Measurements from ENCODE around the gene RPL37.
"Not testable (repeated sequence)": the region's sequence is repeated elsewhere in the genome, so short reads cannot be mapped to it uniquely, and the experiment has no call there.

RPL37 gene

DNA sequence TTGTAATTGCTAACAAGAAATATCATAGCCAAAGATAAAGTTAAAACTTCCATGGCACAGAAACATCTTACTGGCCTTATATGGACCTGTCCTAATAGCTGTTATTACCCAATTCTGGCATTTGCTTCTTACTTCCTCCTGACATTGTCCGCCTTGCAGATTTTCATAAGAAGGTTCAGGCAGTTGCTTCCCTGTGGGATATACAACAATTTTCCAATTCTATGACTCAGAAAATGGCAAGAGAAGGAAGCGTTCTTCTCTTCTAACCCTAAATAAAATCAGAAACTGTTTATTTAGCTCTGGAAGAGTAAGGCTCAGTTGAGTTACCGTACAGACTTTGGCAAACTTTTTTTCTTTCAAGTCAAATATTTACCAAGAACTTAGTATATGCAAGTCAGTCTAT is 38.5 kb downstream of the RPL37 start:
- DNase-seq = peak; percentile 82

DNA sequence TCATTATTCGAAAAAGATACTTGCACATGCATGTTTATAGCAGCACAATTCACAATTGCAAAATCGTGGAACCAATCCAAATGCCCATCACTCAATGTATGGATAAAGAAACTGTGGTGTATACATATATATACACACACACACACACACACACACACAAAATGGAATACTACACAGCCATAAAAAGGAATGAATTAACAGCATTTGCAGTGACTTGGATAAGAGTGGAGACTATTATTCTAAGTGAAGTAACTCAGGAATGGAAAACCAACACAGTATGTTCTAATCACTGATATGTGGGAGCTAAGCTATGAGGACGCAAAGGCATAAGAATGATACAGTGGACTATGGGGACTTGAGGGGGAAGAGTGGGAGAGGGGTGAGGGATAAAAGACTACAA is 40.1 kb downstream of the RPL37 start:
- not testable (repeated sequence) for DNase-seq

DNA sequence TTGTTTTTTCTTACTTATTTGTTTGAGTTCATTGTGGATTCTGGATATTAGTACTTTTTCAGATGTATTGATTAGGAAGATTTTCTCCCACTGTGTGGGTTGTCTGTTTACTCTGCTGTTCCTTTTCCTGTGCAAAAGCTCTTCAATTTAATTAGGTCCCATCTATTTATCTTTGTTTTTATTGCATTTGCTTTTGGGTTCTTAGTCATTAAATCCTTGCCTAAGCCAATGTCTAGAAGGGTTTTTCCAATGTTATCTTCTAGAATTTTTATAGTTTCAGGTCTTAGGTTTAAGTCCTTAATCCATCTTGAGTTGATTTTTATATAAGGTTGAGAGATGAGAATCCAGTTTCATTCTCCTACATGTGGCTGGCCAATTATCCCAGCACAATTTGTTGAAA is 40.7 kb downstream of the RPL37 start:
- DNase-seq = not testable (repeated sequence)

DNA sequence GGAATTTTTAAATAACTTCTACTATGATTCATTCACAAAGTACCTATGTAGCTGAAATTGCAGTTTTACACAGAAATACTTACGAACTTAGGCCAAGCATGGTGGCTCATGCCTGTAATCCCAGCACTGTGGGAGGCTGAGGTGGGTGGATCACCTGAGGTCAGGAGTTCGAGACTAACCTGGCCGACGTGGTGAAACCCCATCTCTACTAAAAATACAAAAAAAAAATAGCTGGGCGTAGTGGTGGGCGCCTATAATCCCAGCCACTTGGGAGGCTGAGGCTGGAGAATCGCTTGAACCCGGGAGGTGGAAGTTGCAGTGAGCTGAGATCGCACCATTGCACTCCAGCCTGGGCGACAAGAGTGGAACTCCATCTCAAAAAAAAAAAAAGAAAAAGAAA is 42.3 kb downstream of the RPL37 start:
- not testable (repeated sequence) for DNase-seq

DNA sequence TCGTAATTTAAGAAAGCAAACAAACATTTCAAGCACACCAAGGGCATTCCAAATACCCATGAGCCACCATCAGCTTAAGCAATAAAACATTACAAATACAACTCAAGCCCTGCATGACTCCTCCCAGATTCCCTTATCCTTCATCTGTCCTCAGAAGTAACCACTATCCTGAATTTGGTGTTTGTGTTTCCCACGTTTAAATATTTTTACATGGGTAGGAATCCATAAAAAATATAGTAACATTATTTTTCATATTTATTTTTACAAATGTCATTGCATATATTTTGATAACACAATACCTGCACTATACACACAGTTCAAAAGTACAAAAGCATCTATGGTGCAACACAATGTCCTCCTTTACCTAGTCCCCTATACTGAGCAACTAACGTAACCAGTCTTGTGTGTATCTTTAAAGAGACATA is 43.3 kb downstream of the RPL37 start:
- peak; percentile 41 for DNase-seq

GRCh38 chr5:40790947-40791593 is 44.0 kb downstream of the RPL37 start:
- no peak for DNase-seq

- not testable (repeated sequence) for DNase-seq
These were observed 46.1 kb downstream of the RPL37 start for GRCh38 chr5:40788941-40789340.

GRCh38 chr5:40787986-40788385 is 47.0 kb downstream of the RPL37 start:
- no peak for DNase-seq

DNA sequence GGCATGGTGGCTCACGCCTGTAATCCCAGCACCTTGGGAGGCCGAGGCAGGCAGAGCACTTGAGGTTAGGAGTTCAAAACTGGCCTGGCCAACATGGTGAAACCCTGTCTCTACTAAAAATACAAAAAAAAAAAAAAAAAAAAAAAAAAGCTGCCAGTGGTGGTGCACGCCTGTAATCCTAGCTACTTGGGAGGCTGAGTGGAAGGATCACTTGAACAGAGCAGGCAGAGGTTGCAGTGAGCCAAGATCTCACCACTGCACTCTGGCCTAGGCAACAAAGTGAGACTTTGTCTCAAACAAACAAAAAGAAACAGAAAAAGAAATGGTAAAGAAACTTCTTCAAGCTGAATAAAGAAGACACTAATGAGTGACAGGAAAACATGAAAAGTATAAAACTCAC is 48.4 kb downstream of the RPL37 start:
- not testable (repeated sequence) for DNase-seq

DNA sequence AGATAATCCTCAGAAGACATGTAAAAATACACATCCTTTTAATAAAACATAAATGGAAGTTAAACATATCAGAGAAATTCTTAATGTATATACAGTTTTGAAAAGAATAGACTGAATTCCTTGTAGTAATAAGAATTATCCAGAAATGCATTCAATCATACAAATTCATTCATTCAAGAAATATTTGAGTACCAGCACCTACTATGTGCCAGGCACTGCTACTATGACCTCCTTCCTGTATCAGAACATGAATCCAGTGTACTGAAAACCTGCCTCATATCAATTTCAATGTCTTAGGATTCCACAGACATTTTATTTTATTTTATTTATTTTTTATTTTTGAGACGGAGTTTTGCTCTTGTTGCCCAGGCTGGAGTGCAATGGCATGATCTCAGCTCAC is 50.1 kb downstream of the RPL37 start:
- DNase-seq = no peak

GRCh38 chr5:40784027-40784653 is 50.9 kb downstream of the RPL37 start:
- DNase-seq = no peak

DNA sequence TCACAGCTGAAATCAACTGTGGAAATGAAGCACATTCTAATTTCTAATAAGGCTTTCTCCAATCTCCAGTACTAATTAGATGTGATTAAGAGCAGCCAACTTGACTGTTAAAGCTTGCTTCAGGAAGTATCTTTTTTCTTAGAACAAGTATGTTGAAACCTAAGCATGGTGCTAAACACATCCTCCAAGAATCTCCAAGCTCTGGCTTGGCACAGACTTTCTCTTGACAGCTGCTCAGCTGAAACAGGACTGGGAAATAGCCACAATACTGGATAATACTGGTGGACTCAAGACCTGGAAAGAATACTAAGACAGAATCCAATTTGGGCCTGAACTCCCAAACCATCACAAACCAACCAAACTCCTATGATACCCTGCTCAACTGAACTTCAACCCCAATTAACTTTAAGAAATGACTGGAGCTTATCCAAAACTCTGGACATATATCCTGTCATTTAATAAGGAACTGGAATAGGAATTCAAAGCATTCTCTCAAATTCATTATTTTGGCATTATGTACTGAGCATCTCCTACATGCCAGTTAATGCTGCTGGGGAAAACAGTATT is 53.1 kb downstream of the RPL37 start:
- DNase-seq = peak; percentile 47

DNA sequence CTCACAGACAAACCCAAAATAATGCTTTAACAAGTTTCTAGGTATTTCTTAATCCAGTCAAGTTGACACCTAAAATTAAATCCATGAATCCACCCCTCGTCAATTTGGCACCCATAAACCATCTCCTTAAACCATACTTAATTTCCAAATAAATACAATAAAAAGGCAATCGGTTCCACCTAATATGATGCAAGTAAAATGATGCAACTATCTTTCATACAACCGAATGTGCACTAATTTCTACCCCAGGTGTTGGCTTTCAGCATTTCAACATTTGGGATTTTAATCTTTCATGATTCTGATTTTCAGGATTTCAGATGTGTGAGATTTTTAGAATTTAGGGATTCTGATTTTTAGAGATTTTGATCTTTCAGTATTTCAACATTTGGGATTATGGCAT is 54.2 kb downstream of the RPL37 start:
- DNase-seq = no peak

DNA sequence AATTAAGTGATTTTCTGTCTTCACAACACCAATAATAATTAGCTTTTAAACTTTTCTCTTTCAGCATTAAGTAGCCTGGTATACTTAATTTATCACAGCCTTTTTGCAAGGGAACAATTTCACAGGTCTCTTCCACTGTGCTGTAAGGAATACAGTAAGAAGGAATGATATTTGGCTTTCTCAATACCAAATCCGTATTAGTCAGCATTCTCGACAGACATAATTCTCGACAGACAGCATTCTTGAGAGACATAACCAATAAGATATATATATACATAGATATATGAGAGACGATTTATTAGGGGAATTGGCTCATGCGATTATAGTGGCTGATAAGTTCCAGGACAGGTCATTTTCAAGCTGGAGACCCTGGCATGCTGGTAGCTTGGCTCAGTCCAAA is 54.8 kb downstream of the RPL37 start:
- no peak for DNase-seq

DNA sequence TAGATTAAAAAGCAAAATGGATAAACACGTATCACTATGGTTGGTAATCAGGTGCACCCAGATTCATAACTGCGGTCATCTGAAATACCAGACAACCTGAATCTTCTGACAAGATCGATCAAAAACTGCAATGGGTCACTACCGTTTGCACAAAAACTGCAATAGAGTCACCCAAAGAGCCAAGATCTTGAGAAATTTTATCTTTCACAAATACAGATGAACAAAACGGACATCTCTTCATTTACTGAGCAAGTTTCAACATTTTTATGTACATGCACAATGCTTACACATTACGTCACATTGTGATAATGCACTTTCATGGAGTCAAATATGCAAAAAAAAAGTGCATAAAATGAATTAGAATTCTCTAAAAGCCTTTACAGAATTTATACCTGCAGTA is 55.5 kb downstream of the RPL37 start:
- DNase-seq = no peak

DNA sequence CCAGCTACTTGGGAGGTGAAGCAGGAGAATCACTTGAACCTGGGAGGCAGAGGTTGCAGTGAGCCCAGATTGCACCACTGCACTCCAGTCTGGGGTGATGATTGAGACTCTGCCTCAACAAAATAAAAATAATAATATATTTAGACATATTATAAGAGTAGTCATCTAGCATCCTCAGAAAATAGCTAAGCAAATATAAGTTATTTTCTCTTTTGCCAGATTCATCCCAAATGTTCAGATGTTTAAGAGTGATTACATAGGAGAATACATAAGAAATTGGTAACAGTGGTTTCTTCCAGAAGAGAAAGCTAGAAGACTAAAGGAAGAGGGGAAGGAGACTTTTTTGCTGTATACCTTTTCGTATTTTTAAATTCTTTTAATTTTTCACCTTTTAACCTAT is 56.9 kb downstream of the RPL37 start:
- no peak for DNase-seq

DNA sequence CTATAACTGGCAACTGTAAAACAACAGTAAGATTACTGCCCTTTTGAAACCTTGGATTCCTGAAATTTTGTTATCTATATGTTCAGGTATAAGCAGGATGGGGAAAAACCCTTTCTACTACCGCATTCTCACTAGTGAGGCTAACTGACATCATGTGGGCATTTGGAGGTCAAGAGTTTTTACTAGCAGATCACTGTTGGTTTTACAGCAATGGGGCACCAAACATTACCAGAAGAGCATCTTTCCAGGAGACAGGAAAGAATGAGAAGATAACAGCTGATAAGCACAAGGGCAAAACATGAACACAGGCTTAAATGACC is 58.4 kb downstream of the RPL37 start:
- no peak for DNase-seq

DNA sequence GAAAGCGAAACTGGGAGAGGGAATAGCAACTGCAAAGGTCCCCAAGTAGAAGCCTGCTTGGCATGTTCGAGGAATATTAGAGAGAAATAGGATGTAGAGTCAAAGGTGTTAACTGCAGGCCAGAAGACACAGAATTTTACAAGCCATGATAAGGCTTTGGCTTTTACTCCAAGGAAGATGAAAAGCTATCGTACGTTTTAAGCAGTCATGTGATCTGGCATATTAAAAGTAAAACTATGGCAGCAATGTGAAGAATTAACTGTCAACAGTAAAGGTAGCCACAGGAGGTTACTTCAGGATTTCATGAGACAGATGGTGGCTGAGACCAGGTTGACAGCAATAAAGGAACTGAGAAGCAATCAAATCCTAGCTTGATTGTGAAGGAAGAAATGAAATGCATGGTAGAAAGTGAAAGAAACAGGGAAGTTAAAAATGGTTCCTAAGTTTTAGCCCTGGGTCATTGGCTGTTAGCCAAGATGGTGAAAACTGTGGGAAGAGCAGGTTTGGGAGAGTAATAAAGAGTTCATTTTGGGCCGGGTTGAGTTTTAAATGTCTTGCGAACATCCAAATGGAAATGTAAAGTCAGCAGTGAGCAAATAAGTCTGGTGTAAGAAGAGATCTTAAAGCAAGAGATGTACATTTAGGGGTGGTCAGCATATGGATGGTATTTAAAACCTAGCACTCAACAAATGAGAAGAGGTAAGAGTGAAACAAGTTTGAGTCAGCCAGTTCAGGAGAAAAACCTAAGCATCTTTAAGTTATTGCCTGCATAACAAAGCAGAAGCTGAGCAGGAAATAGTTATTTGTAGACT is 59.0 kb downstream of the RPL37 start:
- DNase-seq = no peak

Data from HCEC 1CT (cell line).